ENCODE measurements around the gene PMIS2.
A peak's percentile ranks its signal among the peaks of the same experiment; 100 is the strongest.
"Not testable (repeated sequence)": the region's sequence is repeated elsewhere in the genome, so short reads cannot be mapped to it uniquely, and the experiment has no call there.

Gene PMIS2

GRCh38 chr19:35592226-35592625 is 6.3 kb downstream of the PMIS2 start:
- no peak for DNase-seq (ENCODE audit: low spot score)

GRCh38 chr19:35595026-35595425 is 9.1 kb downstream of the PMIS2 start:
- not testable (repeated sequence) for DNase-seq (ENCODE audit: low spot score)

GRCh38 chr19:35595928-35596327 is 10.0 kb downstream of the PMIS2 start:
- no peak for DNase-seq (ENCODE audit: low spot score)

GRCh38 chr19:35596366-35596999 is 10.5 kb downstream of the PMIS2 start:
- no peak for DNase-seq (ENCODE audit: low spot score)

GRCh38 chr19:35601971-35602370 is 16.0 kb downstream of the PMIS2 start:
- DNase-seq (ENCODE audit: low spot score), result no peak

- not testable (repeated sequence) for DNase-seq (ENCODE audit: low spot score)
These were observed 18.5 kb downstream of the PMIS2 start for GRCh38 chr19:35604436-35604835.

- not testable (repeated sequence) for DNase-seq (ENCODE audit: low spot score)
These were observed 21.2 kb downstream of the PMIS2 start for GRCh38 chr19:35607170-35607569.

- no peak for DNase-seq (ENCODE audit: low spot score)
These were observed 21.7 kb downstream of the PMIS2 start for GRCh38 chr19:35607661-35608060.

- DNase-seq (ENCODE audit: low spot score), result no peak
These were observed 22.3 kb downstream of the PMIS2 start for GRCh38 chr19:35608251-35608650.

- DNase-seq (ENCODE audit: low spot score), result no peak
These were observed 23.9 kb downstream of the PMIS2 start for GRCh38 chr19:35609851-35610353.

GRCh38 chr19:35612224-35612558 is 26.2 kb downstream of the PMIS2 start:
- no peak for DNase-seq (ENCODE audit: low spot score)

- DNase-seq (ENCODE audit: low spot score), result peak; percentile 97
These were observed 26.8 kb downstream of the PMIS2 start, which contains the start of gene HAUS5 for GRCh38 chr19:35612559-35613321. HAUS5 (plus strand) TSS chr19:35612735; CDS start chr19:35612795, 60 bp downstream.

- no peak for DNase-seq (ENCODE audit: low spot score)
These were observed 27.6 kb downstream of the PMIS2 start for GRCh38 chr19:35613574-35613973.

GRCh38 chr19:35615036-35615435 is 29.1 kb downstream of the PMIS2 start:
- DNase-seq (ENCODE audit: low spot score), result no peak

- no peak for DNase-seq (ENCODE audit: low spot score)
These were observed 32.9 kb downstream of the PMIS2 start for GRCh38 chr19:35618857-35619256.

- no peak for DNase-seq (ENCODE audit: low spot score)
These were observed 33.4 kb downstream of the PMIS2 start for GRCh38 chr19:35619290-35619923.

- DNase-seq (ENCODE audit: low spot score), result no peak
These were observed 34.0 kb downstream of the PMIS2 start for GRCh38 chr19:35620001-35620400.

- no peak for DNase-seq (ENCODE audit: low spot score)
These were observed 35.7 kb downstream of the PMIS2 start for GRCh38 chr19:35621708-35622107.

- DNase-seq (ENCODE audit: low spot score), result no peak
These were observed 36.8 kb downstream of the PMIS2 start for GRCh38 chr19:35622750-35623149.

- DNase-seq (ENCODE audit: low spot score), result no peak
These were observed 37.5 kb downstream of the PMIS2 start for GRCh38 chr19:35623327-35624010.

- DNase-seq (ENCODE audit: low spot score), result no peak
These were observed 42.2 kb downstream of the PMIS2 start for GRCh38 chr19:35628264-35628564.

- peak; percentile 99 for DNase-seq (ENCODE audit: low spot score)
These were observed 42.8 kb downstream of the PMIS2 start, which contains the start of gene RBM42 for GRCh38 chr19:35628565-35629331. RBM42 (plus strand) TSS chr19:35629036; CDS start chr19:35629154, 118 bp downstream.

Measured in left forelimb (tissue), 1 donor.